Epidermal melanocyte (primary cell): ENCODE data around the gene AIP.
"Not testable (repeated sequence)": the region's sequence is repeated elsewhere in the genome, so short reads cannot be mapped to it uniquely, and the experiment has no call there.

Source experiments
- DNase-seq: peaks from one replicate; pipeline ENCODE4 v3.0.0; 2011; ENCODE audit warnings: low spot score; ENCODE audit not compliant: insufficient read length

The AIP gene

GRCh38 chr11:67448220-67448609, 34.6 kb upstream of the AIP start:
- no peak for DNase-seq

GRCh38 chr11:67449116-67449844, 33.5 kb upstream of the AIP start:
- DNase-seq, result no peak

- no peak for DNase-seq
Observed at GRCh38 chr11:67450796-67451657, 31.8 kb upstream of the AIP start.

- no peak for DNase-seq
Observed at GRCh38 chr11:67451658-67451976, 31.2 kb upstream of the AIP start.

GRCh38 chr11:67452141-67452952, 30.5 kb upstream of the AIP start, which contains the start of gene GPR152:
Gene GPR152, minus strand, starts transcription at chr11:67452729. Its CDS starts 5 bp downstream, at chr11:67452724.
- no peak for DNase-seq

GRCh38 chr11:67453816-67454732, 28.8 kb upstream of the AIP start:
- no peak for DNase-seq

GRCh38 chr11:67455054-67455453, 27.8 kb upstream of the AIP start, which contains the start of gene CABP4:
Gene CABP4, plus strand, starts transcription at chr11:67455354. Its CDS starts 70 bp downstream, at chr11:67455424.
- DNase-seq, result no peak

- no peak for DNase-seq
Observed at GRCh38 chr11:67456068-67456705, 26.6 kb upstream of the AIP start.

GRCh38 chr11:67457453-67457852, 25.4 kb upstream of the AIP start:
- DNase-seq, result no peak

- no peak for DNase-seq
Observed at GRCh38 chr11:67458266-67458665, 24.6 kb upstream of the AIP start.

- no peak for DNase-seq
Observed at GRCh38 chr11:67463186-67463585, 19.6 kb upstream of the AIP start.

- DNase-seq, result no peak
Observed at GRCh38 chr11:67463680-67464410, 19.0 kb upstream of the AIP start.

- peak; percentile 78 for DNase-seq
Observed at GRCh38 chr11:67464411-67465188, 18.2 kb upstream of the AIP start.

- DNase-seq, result no peak
Observed at GRCh38 chr11:67465189-67465510, 17.7 kb upstream of the AIP start.

GRCh38 chr11:67465530-67465929, 17.3 kb upstream of the AIP start:
- not testable (repeated sequence) for DNase-seq

GRCh38 chr11:67466367-67466766, 16.5 kb upstream of the AIP start:
- DNase-seq, result no peak

- no peak for DNase-seq
Observed at GRCh38 chr11:67466962-67467771, 15.7 kb upstream of the AIP start.

- DNase-seq, result no peak
Observed at GRCh38 chr11:67468056-67468455, 14.8 kb upstream of the AIP start.
